T-helper 1 cell treated with Interleukin-12 subunit alpha and Interleukin-12 subunit beta and Interleukin-4 antibody, amounts not matched to agents 30 μg/mL and 1 μg/mL, for 36 hours (primary cell): ENCODE data around the gene KDM2B.
"Not testable (repeated sequence)": the region's sequence is repeated elsewhere in the genome, so short reads cannot be mapped to it uniquely, and the experiment has no call there.

Experiments
- H3K27ac Mint-ChIP-seq: one replicate; pipeline ENCODE4 v1.8.0; 2021; ENCODE audit warnings: mild to moderate bottlenecking, mixed read lengths
- H3K27me3 Mint-ChIP-seq: one replicate; pipeline ENCODE4 v1.8.0; 2021; ENCODE audit warnings: low read depth, mixed read lengths
- H3K36me3 Mint-ChIP-seq: one replicate; pipeline ENCODE4 v1.8.0; 2021; ENCODE audit warnings: low read depth, mixed read lengths
- H3K4me1 Mint-ChIP-seq: one replicate; pipeline ENCODE4 v1.8.0; 2021; ENCODE audit warnings: low read depth, mixed read lengths
- H3K4me3 Mint-ChIP-seq: one replicate; pipeline ENCODE4 v1.8.0; 2021; ENCODE audit warnings: mild to moderate bottlenecking, moderate library complexity, mixed read lengths
- H3K9me3 Mint-ChIP-seq: one replicate; pipeline ENCODE4 v1.8.0; 2021; ENCODE audit warnings: mixed read lengths

The KDM2B gene

DNA sequence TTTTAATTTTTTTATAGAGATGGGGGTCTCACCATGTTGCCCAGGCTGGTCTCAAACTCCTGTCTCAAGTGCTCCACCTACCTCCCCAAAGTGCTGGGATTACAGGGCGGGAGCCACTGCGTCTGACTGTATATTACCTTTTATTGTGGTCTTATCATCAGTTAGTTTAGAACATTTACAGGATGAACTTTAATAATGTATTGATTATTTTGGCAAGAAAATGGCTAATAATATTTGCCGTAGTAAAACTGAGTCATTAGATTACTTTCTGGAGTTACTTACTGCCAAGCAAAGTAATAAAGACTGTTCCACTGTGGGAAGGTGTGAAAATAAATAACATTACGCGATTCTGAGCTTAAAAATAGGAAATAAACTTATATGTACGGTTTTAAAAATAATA, 21.9 kb upstream of the KDM2B start:
- Mint-ChIP-seq H3K4me1 (no peaks in the 10 kb centered on the region), H3K27ac (no peak overlapping the region), H3K4me3 (no peak overlapping the region), H3K27me3 (no peaks in the 10 kb centered on the region), H3K36me3 (peaks cover 2% of the 10 kb centered on the region), H3K9me3 (no peaks in the 10 kb centered on the region)

- Mint-ChIP-seq H3K9me3 (no peaks in the 10 kb centered on the region), H3K4me3 (no peak overlapping the region), H3K27me3 (no peaks in the 10 kb centered on the region), H3K36me3 (peaks cover 7% of the 10 kb centered on the region), H3K4me1 (no peaks in the 10 kb centered on the region), H3K27ac (no peak overlapping the region)
Measured at GRCh38 chr12:121600702-121601336, 20.0 kb upstream of the KDM2B start.

DNA sequence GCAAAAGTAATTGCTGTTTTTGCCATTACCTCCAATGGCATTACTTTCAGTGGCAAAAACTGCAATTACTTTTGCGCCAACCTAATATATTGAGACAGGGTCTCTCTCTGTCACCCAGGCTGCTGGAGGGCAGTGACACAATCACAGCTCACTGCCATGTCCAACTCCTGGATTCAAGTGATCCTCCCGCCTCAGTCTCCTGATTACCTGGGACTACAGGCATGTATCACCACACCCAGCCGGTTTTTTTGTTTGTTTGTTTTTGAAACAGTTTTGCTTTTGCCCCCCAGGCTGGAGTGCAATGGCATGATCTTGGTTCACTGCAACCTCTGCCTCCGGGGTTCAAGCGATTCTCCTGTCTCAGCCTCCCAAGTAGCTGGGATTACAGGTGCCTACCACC, 15.7 kb upstream of the KDM2B start:
- Mint-ChIP-seq H3K27me3 (no peaks in the 10 kb centered on the region), H3K27ac (no peak overlapping the region), H3K9me3 (no peaks in the 10 kb centered on the region), H3K4me3 (no peak overlapping the region), H3K4me1 (peaks cover 6% of the 10 kb centered on the region), H3K36me3 (peaks cover 19% of the 10 kb centered on the region)

GRCh38 chr12:121595520-121595919, 14.7 kb upstream of the KDM2B start:
- Mint-ChIP-seq H3K4me3 (no peak overlapping the region), H3K4me1 (peaks cover 15% of the 10 kb centered on the region), H3K27me3 (no peaks in the 10 kb centered on the region), H3K27ac (no peak overlapping the region), H3K9me3 (no peaks in the 10 kb centered on the region), H3K36me3 (peaks cover 24% of the 10 kb centered on the region)

- Mint-ChIP-seq H3K27ac (peak overlapping the region; percentile 56), H3K4me3 (peak overlapping the region; percentile 25), H3K4me1 (peaks cover 26% of the 10 kb centered on the region), H3K9me3 (no peaks in the 10 kb centered on the region), H3K36me3 (peaks cover 21% of the 10 kb centered on the region), H3K27me3 (no peaks in the 10 kb centered on the region)
Measured at GRCh38 chr12:121592320-121592719, 11.5 kb upstream of the KDM2B start.

DNA sequence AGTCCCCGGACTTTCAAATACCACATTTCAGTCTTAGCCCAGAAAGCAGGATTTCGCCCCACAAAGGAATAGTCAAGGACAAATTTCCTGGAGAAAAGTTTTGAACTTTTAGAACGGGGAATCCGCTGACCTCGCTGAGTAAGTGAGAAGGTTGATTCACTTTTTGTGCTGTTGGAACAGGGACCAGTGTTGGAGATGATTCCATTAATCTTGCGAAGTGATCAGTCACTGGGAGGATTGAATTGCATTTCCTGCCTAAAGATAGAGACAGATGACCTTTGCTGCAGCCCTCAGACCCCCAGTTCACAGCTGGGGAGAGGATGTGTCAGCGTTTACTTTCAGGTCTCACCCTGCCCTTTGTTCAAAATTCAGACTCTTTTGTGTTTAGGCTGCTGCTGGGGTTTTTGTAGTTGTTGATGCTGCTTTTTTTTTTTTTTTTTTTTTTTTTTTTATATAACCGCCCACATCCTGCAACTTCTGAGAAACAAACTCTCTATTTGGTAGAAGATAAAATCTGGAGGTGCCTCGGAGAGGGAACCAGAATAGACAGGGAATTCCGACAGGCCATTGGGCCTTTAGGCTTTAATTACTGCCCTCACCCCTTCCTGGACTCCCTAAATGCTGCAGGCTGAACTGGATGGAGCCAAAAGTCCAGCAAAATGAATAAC, 9.8 kb upstream of the KDM2B start:
- Mint-ChIP-seq H3K9me3 (no peaks in the 10 kb centered on the region), H3K27ac (peak overlapping the region; percentile 99), H3K4me1 (peaks cover 27% of the 10 kb centered on the region), H3K36me3 (peaks cover 15% of the 10 kb centered on the region), H3K4me3 (peak overlapping the region; percentile 80), H3K27me3 (no peaks in the 10 kb centered on the region)

- not testable (repeated sequence) for H3K27me3 Mint-ChIP-seq, H3K4me3 Mint-ChIP-seq, H3K9me3 Mint-ChIP-seq, H3K36me3 Mint-ChIP-seq, H3K27ac Mint-ChIP-seq
- H3K4me1 Mint-ChIP-seq: peaks cover 30% of the 10 kb centered on the region
Measured at GRCh38 chr12:121584885-121585284, 4.1 kb upstream of the KDM2B start.

- not testable (repeated sequence) for H3K27me3 Mint-ChIP-seq, H3K27ac Mint-ChIP-seq, H3K4me3 Mint-ChIP-seq
Measured at GRCh38 chr12:121583334-121583661, 2.5 kb upstream of the KDM2B start.

GRCh38 chr12:121582583-121583333, 1.9 kb upstream of the KDM2B start:
- Mint-ChIP-seq H3K27me3 (no peaks in the 10 kb centered on the region), H3K36me3 (no peaks in the 10 kb centered on the region), H3K9me3 (no peaks in the 10 kb centered on the region), H3K4me3 (peak overlapping the region; percentile 27), H3K27ac (no peak overlapping the region), H3K4me1 (peaks cover 27% of the 10 kb centered on the region)

More at GRCh38 chr12:121583334-121583661, 2.5 kb upstream of the KDM2B start:
- not testable (repeated sequence) for H3K9me3 Mint-ChIP-seq, H3K36me3 Mint-ChIP-seq
- peaks cover 27% of the 10 kb centered on the region for H3K4me1 Mint-ChIP-seq

DNA sequence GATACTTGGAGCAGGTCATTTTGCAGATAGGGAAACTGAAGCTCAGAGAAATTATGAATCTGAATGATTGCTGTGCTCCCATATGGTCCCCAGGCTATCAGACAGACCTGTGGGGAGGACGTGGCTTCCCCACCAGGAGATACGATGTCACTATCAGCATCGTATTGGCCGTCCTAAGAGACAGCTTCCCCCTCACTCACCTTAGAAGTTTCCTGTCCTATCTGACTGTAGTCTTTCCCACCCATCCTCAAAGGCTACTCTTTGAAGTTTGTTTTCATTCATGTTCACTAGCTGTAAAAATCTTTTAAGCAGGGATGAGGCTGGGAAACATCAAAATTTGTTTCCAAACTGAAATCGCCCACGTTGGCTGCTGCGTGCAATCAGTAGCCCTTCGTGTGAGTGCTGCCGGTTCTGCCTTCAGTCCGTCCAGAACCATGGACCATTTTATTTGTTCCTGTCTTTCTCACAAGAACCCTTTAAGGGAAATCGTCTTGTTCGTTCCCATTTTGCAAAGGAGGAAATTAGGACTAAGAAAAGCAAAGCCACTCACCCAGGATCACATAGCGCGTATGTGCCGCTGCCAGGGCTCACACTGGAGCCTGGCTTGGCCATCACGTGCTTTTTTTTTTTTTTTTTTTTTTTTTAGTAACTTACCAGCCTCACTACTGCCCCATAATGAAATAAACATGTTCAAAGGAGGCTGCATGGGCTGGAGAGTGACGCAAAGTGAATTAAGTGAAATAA, 1.0 kb upstream of the KDM2B start:
- Mint-ChIP-seq H3K4me3 (peak overlapping the region; percentile 91), H3K36me3 (no peaks in the 10 kb centered on the region), H3K9me3 (no peaks in the 10 kb centered on the region), H3K4me1 (peaks cover 25% of the 10 kb centered on the region), H3K27ac (peak overlapping the region; percentile 94), H3K27me3 (no peaks in the 10 kb centered on the region)

GRCh38 chr12:121579981-121580868, 598 bp downstream of the KDM2B start:
- peak overlapping the region; percentile 98 for H3K27ac Mint-ChIP-seq
- peak overlapping the region; percentile 91 for H3K4me3 Mint-ChIP-seq
- peaks cover 29% of the 10 kb centered on the region for H3K4me1 Mint-ChIP-seq

DNA sequence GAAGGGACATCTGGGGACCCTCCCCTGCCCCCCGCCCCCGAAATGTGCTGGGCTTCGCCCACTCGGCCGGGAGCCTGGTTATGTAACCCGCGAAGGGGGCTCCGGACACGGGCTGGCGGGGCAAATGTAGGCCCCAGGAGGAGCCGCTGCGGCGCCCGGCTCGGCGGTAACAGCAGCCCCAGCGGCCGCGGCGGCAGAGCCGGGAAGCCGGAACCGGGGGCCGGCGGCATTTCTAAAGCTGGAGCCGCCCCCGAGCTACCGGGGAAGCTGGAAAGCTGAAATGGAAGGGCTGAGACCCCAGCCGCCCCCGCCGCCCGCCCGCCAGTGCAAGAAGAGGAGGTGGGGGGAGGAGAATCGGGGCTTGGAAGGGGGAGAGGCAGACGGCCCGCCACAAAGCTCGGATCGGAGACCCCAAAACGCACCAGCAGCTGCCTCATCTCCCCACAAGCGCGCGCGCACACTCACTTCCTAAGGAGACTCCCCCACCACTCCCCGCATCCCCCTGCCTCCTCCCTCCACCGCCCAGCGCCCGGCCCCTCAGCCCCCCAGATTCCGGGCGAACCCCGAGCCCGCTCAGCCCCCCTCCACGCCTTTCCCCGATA, 1.5 kb downstream of the KDM2B start:
- H3K9me3 Mint-ChIP-seq: no peaks in the 10 kb centered on the region
- H3K27me3 Mint-ChIP-seq: no peaks in the 10 kb centered on the region
- peak overlapping the region; percentile 91 for H3K4me3 Mint-ChIP-seq
- H3K27ac Mint-ChIP-seq: peak overlapping the region; percentile 98
- H3K4me1 Mint-ChIP-seq: peaks cover 29% of the 10 kb centered on the region
- H3K36me3 Mint-ChIP-seq: peaks cover 12% of the 10 kb centered on the region

More at GRCh38 chr12:121579981-121580868, 598 bp downstream of the KDM2B start:
- H3K27me3 Mint-ChIP-seq: no peaks in the 10 kb centered on the region
- no peaks in the 10 kb centered on the region for H3K9me3 Mint-ChIP-seq
- H3K36me3 Mint-ChIP-seq: peaks cover 6% of the 10 kb centered on the region
